ENCODE measurements around the gene SLC4A5.

DNA sequence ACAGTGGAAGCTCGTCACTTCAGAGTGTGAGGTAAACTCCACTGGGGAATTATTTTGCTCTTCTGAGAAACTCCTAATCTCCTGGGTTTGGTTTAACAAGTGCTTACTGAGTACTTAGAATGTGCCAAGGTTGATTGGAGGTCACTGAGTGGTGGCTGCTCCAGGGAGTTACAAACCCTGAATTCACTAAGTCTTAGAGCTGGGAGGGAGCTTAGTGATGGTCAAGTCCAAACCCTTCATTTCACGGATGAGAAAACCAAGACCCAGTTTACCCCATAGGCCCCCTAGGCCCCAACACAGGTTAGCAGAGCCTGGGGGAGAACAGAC lies 52.0 kb downstream of the SLC4A5 start:
- TF ChIP-seq CTCF (IDR thresholded peaks at IDR 0.05) (no peak), ZFX (IDR thresholded peaks at IDR 0.05; ENCODE audit: borderline replicate concordance) (no peak)

Measured in 22Rv1 (cell line).